NCI-H2196 (cell line): ENCODE measurements around the gene KCNF1.

Source experiments
- DNase-seq: peaks from one replicate; lab custom pipeline; 2025; ENCODE audit not compliant: unreplicated experiment; lab: John Stamatoyannopoulos, UW

Gene KCNF1

DNA sequence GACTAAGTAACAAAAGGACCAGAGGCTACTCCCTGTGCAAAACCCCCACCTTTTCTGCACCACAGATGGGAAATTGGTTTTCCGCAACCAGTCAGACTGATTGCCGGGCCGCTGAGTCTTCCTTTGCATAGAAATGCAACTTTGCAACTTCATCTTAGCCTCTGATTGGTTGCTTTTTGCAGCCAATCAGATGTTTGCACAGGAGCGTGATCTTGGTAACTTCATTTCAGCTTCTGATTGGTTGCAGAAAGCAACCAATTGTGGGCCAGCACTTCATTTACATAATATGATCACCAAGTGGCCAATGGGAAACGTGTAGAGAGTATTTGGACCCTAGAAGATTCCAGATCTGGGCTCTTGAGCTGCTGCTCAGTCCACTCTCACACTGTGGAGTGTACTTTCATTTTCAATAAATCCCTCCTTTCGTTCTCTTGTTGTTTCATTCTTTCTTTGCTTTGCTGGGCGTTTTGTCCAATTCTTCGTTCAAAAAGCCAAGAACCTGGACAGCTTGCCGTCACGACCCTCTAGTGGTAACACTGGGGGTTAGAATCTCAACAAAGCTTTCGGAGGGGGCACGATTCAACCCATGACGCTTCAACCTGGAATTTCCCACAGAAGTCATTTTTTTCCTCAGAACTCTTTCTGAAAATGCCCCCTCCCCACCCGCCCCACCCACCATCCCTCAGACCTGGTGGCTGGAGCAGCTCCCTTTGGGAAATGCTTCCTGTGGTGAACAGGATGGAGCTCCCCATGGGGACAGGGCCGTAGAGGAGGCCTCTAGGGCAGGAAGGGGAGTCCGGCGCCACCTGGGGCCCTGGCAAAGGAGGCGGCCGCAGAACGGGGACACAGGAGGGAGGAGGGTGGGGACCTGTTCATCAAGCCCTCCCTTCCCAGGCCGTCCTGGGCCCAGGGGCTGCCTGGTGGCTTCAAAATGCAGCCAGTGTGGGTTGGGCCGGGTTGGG is 31.8 kb upstream of the KCNF1 start:
- no peak for DNase-seq

DNA sequence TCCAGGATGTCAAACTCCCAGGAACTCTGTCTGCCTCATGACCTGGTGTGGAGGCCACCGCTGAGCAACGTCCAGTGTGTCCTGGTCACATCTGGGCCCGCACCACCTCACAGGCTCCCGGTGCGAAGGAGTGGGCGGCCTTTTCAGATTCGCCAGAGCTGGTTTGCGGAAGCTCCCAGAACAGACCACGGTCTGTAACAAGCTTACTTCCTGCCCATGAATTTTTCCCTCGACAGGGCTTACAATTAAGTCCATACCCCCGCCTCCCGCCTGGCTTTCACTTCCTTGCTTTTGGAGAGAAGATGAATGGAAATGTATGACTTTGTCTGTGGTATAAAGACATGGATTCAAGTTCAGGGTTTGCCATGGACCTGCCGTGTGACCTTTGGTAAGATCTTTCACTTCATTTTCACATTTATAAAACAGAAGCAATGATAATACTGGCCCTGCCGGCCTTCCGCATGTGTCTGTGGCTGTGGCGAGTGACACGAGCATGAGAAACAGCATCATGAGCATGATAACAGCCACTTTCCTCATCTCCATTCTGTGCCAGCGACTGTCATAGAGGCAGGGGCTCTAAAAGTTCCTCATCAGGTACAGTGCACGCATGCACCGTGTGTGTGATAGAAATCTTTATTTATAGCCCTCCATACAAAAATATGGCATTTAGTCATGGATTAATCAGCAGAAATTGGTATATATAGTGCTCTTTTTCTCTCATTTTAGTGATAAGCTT is 31.0 kb upstream of the KCNF1 start:
- DNase-seq: no peak

DNA sequence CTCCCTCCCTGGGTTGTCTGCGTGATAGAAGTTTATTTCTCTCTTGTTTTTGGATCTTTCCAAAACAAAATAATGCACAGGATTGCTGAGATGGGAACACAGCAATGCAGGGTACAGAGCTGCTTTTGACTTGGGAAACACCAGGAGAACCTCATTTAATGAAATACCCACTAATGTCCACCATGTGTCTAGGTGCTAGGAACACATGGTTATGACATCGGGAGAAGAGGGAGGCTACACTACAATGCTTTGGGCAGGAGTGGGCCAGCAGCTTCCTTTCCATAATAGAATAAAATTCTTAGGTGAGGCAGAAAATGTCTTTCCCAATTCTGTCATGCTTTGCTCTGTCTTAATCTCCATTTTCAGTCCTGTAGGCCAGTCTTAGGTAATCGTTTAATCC is 29.2 kb upstream of the KCNF1 start:
- DNase-seq: no peak

DNA sequence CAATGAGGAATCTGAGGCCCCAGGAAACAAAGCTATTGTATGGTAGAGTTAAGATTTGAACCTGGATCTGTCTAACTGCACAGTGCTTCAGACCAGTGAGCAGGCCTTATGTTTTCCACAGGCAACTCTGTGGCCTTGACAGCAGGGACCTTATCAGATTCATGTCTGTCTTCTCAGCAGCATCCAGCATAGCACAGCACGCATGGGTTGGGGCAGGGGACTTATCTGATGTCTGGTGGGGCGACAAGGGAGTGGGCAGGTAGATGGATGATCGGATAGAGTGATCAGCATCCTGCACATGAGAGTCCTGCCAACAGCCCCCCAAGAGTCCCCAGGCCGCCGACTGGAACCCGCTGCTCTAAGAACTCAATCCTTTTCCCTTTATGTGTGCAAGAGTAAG is 28.7 kb upstream of the KCNF1 start:
- no peak for DNase-seq

DNA sequence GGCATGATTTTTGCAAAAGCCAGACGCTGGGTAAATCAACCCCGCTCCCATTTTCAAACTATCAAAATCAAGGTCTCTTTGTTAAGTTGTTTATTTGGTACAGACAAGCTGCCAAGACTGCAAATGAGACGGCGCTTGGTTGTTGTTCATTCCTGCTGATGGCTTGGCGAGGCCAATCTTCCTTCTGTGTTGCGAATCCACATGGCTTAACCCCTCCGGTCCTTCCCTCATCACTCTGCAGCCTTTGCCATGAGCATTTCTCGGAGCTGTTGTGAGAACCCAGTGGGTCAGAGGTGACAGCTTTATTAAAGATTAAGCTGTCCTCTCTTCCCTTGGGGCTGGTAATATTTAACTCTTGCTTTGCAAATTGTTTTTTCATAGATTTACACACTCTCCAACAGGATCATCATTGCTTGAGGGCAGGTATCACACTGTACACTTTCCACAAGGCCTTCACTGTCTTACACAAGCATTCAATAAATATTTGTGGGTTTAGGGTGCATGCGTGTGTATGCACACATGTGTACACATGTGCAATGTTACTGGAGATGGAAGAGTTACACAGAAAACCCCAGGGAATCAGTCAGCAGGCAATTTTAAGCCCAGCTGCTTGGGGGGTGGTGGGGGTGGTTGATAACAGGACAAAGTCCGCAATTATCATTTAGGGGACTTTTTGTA is 27.8 kb upstream of the KCNF1 start:
- no peak for DNase-seq

DNA sequence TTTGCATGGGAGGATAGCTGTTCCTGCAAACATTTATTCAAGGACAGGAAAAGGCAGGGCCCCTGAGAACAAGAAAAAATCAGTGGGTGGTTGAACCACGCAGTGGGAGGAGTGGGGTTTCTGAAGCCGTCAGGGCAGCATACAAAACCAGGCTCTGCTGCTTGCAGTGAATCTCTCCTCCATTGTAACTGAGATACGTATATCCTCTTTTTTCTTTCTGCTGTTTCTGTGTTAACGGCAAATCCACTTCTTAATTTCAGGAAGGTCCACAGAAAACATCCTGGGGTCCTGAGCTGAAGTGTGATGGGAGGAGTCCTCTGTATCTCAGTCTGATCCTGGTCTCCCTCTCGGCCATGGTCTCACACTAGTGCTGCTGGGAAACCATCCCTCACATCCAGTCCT is 27.2 kb upstream of the KCNF1 start:
- DNase-seq: no peak

DNA sequence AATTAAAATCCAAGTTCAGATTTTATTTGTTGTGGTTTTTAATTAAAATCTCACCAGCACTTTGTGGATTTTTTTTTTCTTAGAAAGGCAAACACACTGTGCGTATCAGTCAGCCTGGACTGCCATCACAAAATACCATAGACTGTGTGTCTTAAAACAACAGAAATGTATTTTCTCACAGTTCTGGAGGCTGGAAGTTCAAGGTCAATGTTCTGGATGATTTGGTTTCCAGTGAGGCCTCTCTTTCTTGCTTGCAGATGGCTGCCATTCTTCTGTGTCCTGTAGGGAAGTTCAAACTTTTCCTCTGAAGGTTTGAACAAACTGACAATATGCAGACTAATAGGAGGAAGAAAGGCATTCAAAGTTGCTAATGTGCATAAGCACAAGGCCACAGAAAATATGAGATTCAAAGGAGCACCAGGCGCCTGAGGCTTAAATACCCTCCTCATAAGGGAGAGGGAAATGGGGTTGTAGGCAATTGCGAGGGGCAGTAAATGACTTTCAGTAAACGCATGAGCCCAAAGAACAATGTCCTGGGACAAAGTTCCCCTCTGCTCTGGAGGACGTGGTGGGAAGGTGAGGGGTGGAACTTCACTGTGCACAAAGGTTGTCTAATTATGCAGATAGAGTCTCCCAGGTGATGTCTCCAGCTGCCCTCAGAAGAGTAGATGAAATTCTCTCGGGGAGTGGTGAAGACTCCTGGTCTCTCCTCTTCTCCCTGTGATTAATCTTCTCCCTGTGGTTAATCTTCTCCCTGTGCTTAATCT is 26.5 kb upstream of the KCNF1 start:
- DNase-seq: no peak

DNA sequence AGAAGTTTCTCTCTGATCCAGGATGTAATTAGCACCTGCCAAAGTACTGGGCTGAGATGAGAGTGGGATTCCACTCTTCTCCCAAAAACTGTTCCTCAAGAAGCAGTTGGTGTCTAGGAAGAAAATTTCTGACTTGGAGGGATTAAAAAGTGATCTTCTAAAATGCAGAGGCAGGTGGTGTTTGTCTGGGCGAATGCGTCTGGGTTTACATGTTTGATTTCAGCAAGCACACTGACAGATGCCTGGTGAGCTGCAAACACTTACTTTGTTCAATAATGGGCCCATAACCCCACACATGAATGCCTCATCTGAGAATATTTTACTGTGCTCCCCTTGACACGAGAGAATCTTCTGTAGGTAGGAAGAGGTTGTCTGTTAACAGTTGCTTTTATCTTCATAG is 24.3 kb upstream of the KCNF1 start:
- no peak for DNase-seq

DNA sequence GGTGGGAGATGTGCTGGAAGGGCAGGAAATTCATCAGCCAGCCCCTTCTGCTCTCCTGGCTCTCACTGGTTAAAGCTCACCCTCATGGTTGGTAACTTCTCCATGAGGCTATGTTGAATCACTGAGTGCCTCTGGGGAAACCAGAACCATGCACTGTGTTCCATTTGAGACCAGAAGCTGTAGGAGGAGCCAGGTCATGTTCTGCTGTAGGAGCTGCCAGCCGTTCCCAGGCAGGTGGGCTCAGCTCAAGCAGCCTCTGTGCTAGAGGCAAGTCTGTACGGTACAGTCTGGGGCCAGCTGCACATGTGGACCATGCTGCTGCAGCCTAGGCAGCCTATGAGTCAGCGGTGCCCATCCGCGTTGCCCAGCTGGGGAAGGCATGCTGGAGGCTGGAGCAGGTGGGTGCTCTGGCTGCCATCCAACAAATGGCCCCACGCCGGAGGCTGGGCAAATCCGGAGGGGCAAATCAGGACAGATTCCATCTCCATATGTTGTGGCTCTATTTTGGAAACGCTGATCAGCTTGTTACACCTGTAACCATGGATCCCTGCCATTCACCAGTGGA is 22.0 kb upstream of the KCNF1 start:
- DNase-seq: peak; percentile 32

DNA sequence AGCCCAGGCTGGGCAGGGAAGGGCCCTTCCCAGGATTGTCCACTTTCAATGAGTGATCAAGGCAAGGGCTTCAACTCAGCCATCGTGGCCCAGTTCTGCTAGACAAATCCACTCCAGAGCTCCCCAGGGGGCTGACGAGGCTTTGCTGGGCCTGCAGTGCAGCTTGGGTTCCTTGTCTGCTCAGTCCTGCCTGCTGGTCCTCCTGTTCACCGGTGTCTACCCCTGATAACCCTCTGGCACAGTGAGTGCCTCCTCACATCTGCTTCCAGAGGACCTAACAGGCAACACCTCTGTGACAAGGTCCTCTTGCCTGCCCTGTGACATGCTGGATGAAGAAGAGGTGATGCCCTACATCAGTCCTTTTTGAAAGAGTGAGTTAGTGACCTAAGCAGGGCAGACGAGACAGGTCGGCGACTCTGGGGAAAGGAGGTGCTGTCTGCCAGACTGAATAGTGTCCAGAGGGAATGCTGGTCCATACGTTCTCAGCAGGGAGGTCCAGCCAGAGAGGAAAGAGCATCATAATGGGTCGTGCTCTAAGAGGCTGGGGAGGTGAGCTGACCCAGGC is 20.9 kb upstream of the KCNF1 start:
- DNase-seq: no peak

DNA sequence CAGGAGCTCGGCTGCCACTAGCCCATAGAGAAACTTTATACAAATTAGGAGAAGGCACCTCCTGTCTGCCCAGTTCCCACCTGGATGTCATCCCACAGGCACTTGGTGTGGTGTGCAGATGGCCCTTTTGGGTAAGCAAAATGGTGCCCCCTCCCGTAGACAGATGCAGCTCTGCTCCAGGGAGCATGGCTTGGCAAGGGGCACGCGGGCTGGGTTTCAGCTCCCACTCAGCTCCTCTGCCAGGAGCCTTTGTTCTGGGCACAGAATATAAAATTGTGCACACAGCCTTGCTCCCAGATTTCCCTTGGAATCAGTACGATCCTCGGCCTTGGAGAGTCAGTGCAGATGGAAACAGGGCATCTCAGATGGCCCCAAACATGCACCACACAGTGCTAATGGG is 20.3 kb upstream of the KCNF1 start:
- no peak for DNase-seq

DNA sequence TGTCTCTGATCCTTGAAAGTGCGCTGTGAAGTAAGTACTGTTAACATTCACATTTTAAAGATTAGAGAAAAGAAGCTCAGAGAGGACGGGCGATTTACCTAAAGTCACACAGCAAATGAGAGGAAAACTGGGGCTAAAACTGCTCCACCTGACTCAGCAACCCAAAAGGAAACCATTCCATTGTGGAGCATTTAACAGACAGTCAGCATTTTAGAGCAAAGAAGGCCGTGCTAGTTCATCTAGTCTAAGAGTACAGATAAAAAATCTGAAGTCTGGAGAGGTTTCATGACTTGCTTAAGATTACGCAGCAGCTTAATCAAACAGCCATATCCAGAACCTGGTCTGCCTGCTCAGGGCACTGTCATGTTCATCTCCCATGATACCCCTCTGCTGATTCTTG is 19.9 kb upstream of the KCNF1 start:
- no peak for DNase-seq

DNA sequence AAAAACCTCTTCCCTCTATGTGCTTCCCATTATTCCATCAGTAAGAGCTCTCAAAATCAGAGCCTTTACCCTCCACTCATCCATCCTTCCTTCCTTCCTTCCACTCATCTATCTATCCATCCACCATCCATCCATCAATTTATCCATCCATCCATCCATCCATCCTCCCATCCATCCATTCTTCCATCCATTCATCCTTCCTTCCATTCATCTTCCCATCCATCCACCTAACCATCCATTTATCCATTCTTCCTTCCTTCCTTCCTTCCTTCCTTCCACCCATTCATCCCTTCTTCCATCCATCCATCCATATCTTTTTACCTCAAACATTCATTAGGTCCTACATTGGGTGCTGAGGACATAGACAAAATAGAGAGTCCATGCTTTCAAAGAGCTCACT is 19.4 kb upstream of the KCNF1 start:
- no peak for DNase-seq

DNA sequence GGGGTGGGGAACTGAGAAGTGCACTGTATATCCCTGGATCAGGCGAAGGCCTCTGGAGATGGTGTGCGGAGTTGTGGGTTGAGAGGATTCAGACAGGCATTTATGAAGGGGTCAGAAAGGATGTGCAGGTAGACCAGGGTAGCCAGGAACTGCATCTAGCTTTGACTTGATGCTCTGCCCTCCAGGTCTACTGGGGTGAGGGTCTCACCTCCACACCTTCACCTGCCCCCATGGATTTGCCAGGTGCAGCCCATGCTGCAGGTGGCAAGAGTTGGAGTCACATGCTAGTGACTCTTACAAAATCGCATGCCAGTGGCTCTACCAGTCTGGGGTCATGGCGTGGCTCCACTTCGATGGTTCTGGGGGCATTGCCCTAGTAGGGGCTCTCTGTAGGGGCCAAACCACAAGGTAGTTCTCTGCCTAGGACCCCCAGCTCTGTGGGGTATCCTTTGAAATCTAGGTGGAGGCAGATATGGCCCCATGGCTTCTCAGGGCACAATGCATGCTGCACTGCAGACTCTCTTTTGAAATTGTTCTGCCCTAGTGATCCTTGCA is 18.9 kb upstream of the KCNF1 start:
- DNase-seq: no peak

DNA sequence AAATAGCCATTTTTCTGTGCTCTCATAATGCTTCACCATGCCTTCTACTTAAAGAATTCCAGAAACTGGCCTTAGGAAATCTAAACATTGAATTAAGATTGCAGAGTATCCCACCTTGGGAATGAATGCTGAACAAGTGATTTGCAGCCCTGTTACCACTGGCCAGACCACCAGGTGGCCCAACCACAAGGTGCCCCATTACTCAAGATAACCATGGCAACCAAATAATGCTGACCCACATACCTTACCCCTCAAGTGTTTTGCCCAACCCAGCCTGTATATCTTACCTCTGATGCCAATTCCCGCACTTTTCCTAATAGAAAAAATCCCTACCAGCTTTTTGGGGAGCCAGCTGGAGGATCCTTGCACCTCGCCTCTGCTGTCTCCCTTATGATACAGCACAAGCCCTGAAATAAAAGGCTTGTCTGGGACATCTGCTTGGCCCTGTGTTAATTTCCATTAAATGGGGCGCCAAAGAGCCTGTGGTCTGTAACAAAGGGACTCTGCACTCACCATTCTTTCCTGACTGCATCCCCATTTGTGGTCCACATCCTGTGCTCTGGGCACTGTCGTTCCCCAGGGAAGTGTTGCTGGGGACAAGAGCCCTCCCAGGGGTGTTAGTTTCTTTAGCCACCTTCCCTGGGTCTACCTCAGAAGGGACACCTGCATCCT is 17.3 kb upstream of the KCNF1 start:
- DNase-seq: no peak

DNA sequence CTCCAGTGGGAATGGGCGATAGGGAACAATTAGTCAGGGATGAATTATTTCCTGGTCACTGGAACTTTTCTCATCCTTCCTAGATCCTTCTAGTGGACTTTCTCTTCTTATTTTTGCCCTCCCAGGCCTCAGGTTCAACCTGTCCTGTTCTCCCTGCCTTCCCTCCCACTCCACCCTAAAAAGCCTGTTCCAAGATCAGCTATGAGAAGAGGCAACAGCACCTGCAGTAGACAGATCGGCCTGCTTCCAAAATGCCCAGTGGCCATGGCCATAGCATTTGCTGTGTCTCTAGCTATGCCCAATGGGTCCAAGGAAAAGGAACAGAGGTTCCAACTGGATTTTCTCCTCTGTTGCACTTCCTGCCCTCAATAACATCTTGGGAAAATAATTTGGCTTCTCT is 16.5 kb upstream of the KCNF1 start:
- no peak for DNase-seq

DNA sequence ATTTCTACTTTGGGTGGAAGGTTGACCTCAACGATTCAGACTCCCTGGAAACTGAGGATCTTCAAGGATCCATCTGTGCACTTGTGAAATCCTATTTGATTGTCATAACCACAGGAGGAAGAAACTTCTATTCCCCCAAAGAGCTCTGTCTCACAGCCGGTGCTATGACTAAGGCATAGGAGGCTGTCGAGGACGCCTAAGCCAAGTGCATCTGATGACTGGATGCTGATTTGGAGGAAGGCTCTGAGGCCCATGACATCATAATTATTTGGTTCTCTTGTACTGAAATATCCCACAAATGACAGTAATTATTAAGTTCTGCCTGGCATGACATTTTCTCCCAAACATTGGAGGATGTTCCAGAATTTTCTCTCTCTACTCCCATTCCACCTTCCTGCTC is 13.8 kb upstream of the KCNF1 start:
- no peak for DNase-seq

DNA sequence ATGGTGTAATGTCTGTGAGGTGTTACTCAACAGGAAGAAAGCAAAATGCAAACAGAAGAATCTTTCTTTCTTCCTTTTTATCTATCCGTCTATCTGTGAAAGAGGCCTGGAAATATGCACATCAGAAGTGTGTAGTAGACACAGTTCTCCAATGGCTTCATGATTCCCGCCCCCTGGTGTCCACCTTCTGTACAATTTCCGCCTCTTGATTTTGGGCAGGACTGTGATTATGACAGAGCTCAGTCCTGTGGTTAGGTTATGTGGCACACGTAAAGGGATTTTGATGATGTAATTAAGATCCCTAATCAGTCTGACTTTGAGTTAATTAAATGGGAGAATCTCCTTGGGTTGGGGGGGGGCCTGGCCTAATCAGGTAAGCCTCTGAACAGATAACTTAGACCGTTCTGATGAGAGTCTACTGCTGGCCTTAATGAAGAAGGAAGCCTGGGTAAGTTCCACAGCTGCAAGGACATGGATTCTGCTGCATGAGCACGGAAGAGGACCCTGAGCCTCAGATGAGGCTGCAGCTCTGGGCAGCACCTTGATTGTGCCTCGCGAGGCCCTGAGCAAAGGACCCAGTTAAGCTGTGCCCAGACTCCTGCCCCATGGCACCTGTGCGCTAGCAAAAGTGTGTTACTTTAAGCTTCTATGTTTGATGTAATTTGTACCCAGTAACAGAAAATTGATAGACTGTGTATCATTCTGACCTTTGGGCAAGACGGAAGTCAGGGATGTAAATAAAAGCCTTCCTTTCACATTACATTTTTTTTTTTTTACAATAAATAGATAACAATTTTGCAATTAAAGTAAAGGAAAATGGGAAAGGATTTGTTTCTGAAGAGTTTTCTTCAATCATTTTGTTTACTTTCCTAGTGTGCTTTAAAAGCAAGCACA is 11.3 kb upstream of the KCNF1 start:
- DNase-seq: no peak
